HepG2 (cell line): ENCODE data around the gene PACS1. TPM values are rescaled to one million over a fixed set of nuclear protein-coding genes. Genes with fewer than 3 reads are reported as not detected.

Source experiments
- CC2D1A ChIP-seq: sonication (generic); formaldehyde crosslinking; IDR thresholded peaks from 2 replicates; pipeline ENCODE4 v1.8.1; 2023; ENCODE audit warnings: mild to moderate bottlenecking, missing genetic modification reagents
- CHCHD3 ChIP-seq: sonication (generic); formaldehyde crosslinking; IDR thresholded peaks from 2 replicates; pipeline ENCODE4 v1.8.0; 2022; ENCODE audit warnings: mild to moderate bottlenecking, missing genetic modification reagents, moderate library complexity
- FOXA1 ChIP-seq, 2 experiments: fragments of 450-650 bp in 1 of 2; sonication (generic) in 1 of 2; formaldehyde crosslinking in 1 of 2; IDR thresholded peaks; 2 replicates each; pipeline versions ENCODE4 v1.4.0 to v1.6.1; 2016 to 2020; ENCODE audit warnings: missing genetic modification reagents in 1 of 2
- GABPB1 ChIP-seq: IDR thresholded peaks from 2 replicates; pipeline ENCODE4 v1.6.1; 2016; ENCODE audit warnings: mild to moderate bottlenecking, missing genetic modification reagents, moderate library complexity, missing compliant biosample characterization
- GATAD1 ChIP-seq: IDR thresholded peaks from 2 replicates; pipeline ENCODE4 v1.6.1; 2016; ENCODE audit warnings: missing genetic modification reagents, missing compliant biosample characterization
- GPN1 ChIP-seq: sonication (generic); formaldehyde crosslinking; IDR thresholded peaks from 2 replicates; pipeline ENCODE4 v1.5.1; 2020; ENCODE audit warnings: missing genetic modification reagents, borderline replicate concordance
- HHEX ChIP-seq: IDR thresholded peaks from 2 replicates; pipeline ENCODE4 v1.6.1; 2016; ENCODE audit warnings: control low read depth
- ISX ChIP-seq: sonication (generic); formaldehyde crosslinking; conservative IDR thresholded peaks from 2 replicates; pipeline ENCODE4 v1.5.0; 2020; ENCODE audit warnings: missing genetic modification reagents
- JUND ChIP-seq: sonication (generic); formaldehyde crosslinking; IDR thresholded peaks from 2 replicates; pipeline ENCODE4 v1.8.0; 2022; ENCODE audit warnings: mild to moderate bottlenecking, missing genetic modification reagents
- MTA3 ChIP-seq: sonication (generic); formaldehyde crosslinking; IDR thresholded peaks from 2 replicates; pipeline ENCODE4 v1.4.0; 2020; ENCODE audit warnings: missing genetic modification reagents
- PHF20 ChIP-seq: sonication (generic); formaldehyde crosslinking; IDR thresholded peaks from 2 replicates; pipeline ENCODE4 v1.5.0; 2020; ENCODE audit warnings: mild to moderate bottlenecking, missing genetic modification reagents
- PHF5A ChIP-seq: IDR thresholded peaks from one replicate; pipeline ENCODE4 v1.6.1; 2018; ENCODE audit warnings: low read depth, missing genetic modification reagents; ENCODE audit not compliant: unreplicated experiment
- PPARG ChIP-seq: conservative IDR thresholded peaks from 2 replicates; pipeline ENCODE4 v1.6.1; 2016; ENCODE audit warnings: missing biosample characterization, missing genetic modification reagents
- SMARCC2 ChIP-seq: fragments of 450-650 bp; IDR thresholded peaks from 2 replicates; pipeline ENCODE4 v1.6.1; 2017; ENCODE audit warnings: antibody characterized with exemption, mild to moderate bottlenecking
- SMC3 ChIP-seq: IDR thresholded peaks from 2 replicates; pipeline ENCODE4 v1.6.1; 2011; ENCODE audit warnings: low read length, improper control_type of control experiment
- STAG1 ChIP-seq: sonication (generic); formaldehyde crosslinking; IDR thresholded peaks from 2 replicates; pipeline ENCODE4 v1.4.0; 2020; ENCODE audit warnings: missing genetic modification reagents
- ZNF292 ChIP-seq: sonication (generic); formaldehyde crosslinking; IDR thresholded peaks from 2 replicates; pipeline ENCODE4 v1.8.1; 2022; ENCODE audit warnings: mild to moderate bottlenecking, low read depth, missing genetic modification reagents, borderline replicate concordance
- ZNF44 ChIP-seq: sonication (generic); formaldehyde crosslinking; IDR thresholded peaks from 2 replicates; pipeline ENCODE4 v1.5.1; 2020; ENCODE audit warnings: mild to moderate bottlenecking, missing genetic modification reagents
- ZNF570 ChIP-seq: sonication (generic); formaldehyde crosslinking; IDR thresholded peaks from 2 replicates; pipeline ENCODE4 v1.4.0; 2020; ENCODE audit warnings: mild to moderate bottlenecking, missing genetic modification reagents, borderline replicate concordance
- ZNF605 ChIP-seq: sonication (generic); formaldehyde crosslinking; IDR thresholded peaks from 2 replicates; pipeline ENCODE4 v1.8.0; 2022; ENCODE audit warnings: mild to moderate bottlenecking, missing genetic modification reagents
- ZNF644 ChIP-seq: IDR thresholded peaks from 2 replicates; pipeline ENCODE4 v1.6.1; 2016; ENCODE audit warnings: low read depth
- ZNF703 ChIP-seq: sonication (generic); formaldehyde crosslinking; IDR thresholded peaks from 2 replicates; pipeline ENCODE4 v1.5.1; 2020; ENCODE audit warnings: missing genetic modification reagents, mild to moderate bottlenecking, moderate library complexity, borderline replicate concordance
- ZNF816 ChIP-seq: sonication (generic); formaldehyde crosslinking; IDR thresholded peaks from 2 replicates; pipeline ENCODE4 v1.8.0; 2022; ENCODE audit warnings: missing genetic modification reagents, mild to moderate bottlenecking, borderline replicate concordance
- ZZZ3 ChIP-seq: sonication (generic); formaldehyde crosslinking; IDR thresholded peaks from 2 replicates; pipeline ENCODE4 v1.4.0; 2020; ENCODE audit warnings: missing genetic modification reagents, mild to moderate bottlenecking, borderline replicate concordance
- polyA plus RNA-seq, 8 experiments: library from polyadenylated mRNA; depleted of rRNA in 3 of 8; stranded (reverse) in 7 of 8; unstranded in 1 of 8; fragments of >200 nt; fragmentation: Illumina TruSeq in 4 of 8; extraction: Trizol in 4 of 8; gene quantifications; 2 replicates each; pipeline versions ENCODE4 v1.2.1 to v1.2.3, GENCODE V29; 2011 to 2016; ENCODE audit warnings: low read depth in 4 of 8, missing spikeins in 1 of 8, mixed read lengths in 1 of 8; ENCODE audit not compliant: insufficient read depth in 1 of 8
- total RNA-seq, 5 experiments: library from RNA; depleted of rRNA; stranded (reverse); fragments of >200 nt; fragmentation: Illumina TruSeq; extraction: Trizol; gene quantifications; 2 replicates each; pipeline ENCODE4 v1.2.3, GENCODE V29; 2016; ENCODE audit warnings: low read depth in 1 of 5
- TF ChIP-seq, protein P1 (sequence below): sonication (generic); formaldehyde crosslinking; conservative IDR thresholded peaks from 2 replicates; pipeline ENCODE4 v1.4.0; 2020; ENCODE audit warnings: missing genetic modification reagents
- TF ChIP-seq, protein P2 (sequence below): sonication (generic); formaldehyde crosslinking; conservative IDR thresholded peaks from 2 replicates; pipeline ENCODE4 v1.5.0; 2020; ENCODE audit warnings: missing genetic modification reagents
- TF ChIP-seq, protein P3 (sequence below): sonication (generic); formaldehyde crosslinking; IDR thresholded peaks from 2 replicates; pipeline ENCODE4 v1.4.0; 2020; ENCODE audit warnings: mild to moderate bottlenecking, missing genetic modification reagents

The PACS1 gene
- total and polyA plus RNA-seq, 2 of the 13 experiments (the other 11 are each of a cell fraction or from before 2014, with no cell fraction given), result 7.6 to 8.6 TPM

DNA sequence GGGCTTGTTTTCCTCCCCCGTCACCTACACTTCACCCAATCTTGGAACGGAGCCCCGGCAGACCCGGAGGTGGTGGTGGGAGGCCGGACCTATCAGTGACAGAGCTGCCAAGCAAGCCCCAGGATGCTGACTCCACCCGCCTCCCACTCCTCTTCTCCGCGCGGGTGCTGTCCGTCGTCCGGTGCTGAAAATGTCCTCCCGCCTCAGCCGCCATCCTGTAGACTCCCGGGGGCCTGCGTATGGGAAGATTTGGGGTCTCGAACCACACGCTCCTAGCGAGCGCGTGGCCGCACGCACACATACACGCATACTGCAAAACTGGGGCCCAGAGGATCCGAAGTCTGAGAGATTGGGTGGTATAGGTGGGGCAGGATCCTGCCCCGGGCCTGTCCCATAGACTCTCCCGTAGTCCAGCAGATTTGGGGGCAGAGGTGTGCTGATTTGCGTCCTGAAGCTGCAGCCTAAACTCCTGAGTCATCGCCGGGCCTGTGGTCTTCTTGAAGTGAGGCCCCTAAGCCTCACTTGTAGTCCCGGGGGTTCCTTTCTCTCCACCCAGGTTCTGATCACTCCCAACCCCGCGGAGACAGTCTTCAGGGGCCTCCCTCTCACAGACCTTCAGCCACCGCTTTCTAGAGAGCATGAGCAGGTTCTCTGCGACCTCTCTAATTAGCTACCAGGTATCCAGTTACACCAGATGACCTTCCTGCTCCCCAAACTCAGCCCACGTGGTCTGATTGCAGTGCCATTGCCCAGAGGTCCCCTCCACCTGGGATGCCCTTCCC, 219.7 kb downstream of the PACS1 start (continued):
- TF ChIP-seq, protein P1, sequence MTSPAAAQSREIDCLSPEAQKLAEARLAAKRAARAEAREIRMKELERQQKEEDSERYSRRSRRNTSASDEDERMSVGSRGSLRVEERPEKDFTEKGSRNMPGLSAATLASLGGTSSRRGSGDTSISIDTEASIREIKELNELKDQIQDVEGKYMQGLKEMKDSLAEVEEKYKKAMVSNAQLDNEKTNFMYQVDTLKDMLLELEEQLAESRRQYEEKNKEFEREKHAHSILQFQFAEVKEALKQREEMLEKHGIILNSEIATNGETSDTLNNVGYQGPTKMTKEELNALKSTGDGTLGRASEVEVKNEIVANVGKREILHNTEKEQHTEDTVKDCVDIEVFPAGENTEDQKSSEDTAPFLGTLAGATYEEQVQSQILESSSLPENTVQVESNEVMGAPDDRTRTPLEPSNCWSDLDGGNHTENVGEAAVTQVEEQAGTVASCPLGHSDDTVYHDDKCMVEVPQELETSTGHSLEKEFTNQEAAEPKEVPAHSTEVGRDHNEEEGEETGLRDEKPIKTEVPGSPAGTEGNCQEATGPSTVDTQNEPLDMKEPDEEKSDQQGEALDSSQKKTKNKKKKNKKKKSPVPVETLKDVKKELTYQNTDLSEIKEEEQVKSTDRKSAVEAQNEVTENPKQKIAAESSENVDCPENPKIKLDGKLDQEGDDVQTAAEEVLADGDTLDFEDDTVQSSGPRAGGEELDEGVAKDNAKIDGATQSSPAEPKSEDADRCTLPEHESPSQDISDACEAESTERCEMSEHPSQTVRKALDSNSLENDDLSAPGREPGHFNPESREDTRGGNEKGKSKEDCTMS (CRISPR knock-in tag), result 0 out of 2 replicates have a peak, but pooled peaks have one; percentile 68
- TF ChIP-seq ZNF292 (CRISPR knock-in tag) (0 out of 2 replicates have a peak, but pooled peaks have one; percentile 36), GPN1 (CRISPR knock-in tag) (peak; percentile 90), HHEX (CRISPR knock-in tag) (no peak), FOXA1 (IDR thresholded peaks at IDR 0.05) (no peak), FOXA1 (CRISPR knock-in tag; IDR thresholded peaks at IDR 0.05) (no peak), CC2D1A (CRISPR knock-in tag) (no peak), JUND (no peak), ZNF605 (CRISPR knock-in tag) (peak; percentile 75), SMARCC2 (no peak), ZNF703 (peak; percentile 63; the same call in 1 of the 2 replicates), GABPB1 (CRISPR knock-in tag) (no peak), ZNF644 (CRISPR knock-in tag) (0 out of 2 replicates have a peak, but pooled peaks have one; percentile 19), ZZZ3 (no peak; the same call in 1 of the 2 replicates), CHCHD3 (CRISPR knock-in tag) (peak; percentile 90; the same call in 1 of the 2 replicates), ISX (CRISPR knock-in tag) (no peak), PHF5A (no peak), SMC3 (no peak), ZNF570 (CRISPR knock-in tag) (peak; percentile 90; the same call in 1 of the 2 replicates), PHF20 (CRISPR knock-in tag) (peak; percentile 1; the same call in 1 of the 2 replicates), ZNF44 (CRISPR knock-in tag) (0 out of 2 replicates have a peak, but pooled peaks have one; percentile 33), GATAD1 (CRISPR knock-in tag) (no peak), STAG1 (CRISPR knock-in tag) (no peak), PPARG (no peak), ZNF816 (CRISPR knock-in tag) (no peak), MTA3 (CRISPR knock-in tag) (no peak)
- TF ChIP-seq, protein P2, sequence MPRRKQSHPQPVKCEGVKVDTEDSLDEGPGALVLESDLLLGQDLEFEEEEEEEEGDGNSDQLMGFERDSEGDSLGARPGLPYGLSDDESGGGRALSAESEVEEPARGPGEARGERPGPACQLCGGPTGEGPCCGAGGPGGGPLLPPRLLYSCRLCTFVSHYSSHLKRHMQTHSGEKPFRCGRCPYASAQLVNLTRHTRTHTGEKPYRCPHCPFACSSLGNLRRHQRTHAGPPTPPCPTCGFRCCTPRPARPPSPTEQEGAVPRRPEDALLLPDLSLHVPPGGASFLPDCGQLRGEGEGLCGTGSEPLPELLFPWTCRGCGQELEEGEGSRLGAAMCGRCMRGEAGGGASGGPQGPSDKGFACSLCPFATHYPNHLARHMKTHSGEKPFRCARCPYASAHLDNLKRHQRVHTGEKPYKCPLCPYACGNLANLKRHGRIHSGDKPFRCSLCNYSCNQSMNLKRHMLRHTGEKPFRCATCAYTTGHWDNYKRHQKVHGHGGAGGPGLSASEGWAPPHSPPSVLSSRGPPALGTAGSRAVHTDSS (CRISPR knock-in tag), result no peak
- TF ChIP-seq, protein P3, sequence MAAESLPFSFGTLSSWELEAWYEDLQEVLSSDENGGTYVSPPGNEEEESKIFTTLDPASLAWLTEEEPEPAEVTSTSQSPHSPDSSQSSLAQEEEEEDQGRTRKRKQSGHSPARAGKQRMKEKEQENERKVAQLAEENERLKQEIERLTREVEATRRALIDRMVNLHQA, result no peak
